GM12864 (cell line): ENCODE data around the gene UBE4B.

Experiments used
- DNase-seq: peaks from one replicate; pipeline ENCODE4 v3.0.0-alpha.2; 2011; ENCODE audit warnings: low read depth
- H3K4me3 ChIP-seq: 2 replicates; pipeline ENCODE4 v1.5.1; 2011; ENCODE audit warnings: mild to moderate bottlenecking, low read depth, low read length, control low read depth
- TF ChIP-seq, protein P1 (sequence below): IDR thresholded peaks from 2 replicates; pipeline ENCODE4 v1.5.1; 2011; ENCODE audit warnings: low read depth, mild to moderate bottlenecking, moderate library complexity, low read length, control low read depth, inconsistent platforms; ENCODE audit errors: missing control alignments

Gene UBE4B

DNA sequence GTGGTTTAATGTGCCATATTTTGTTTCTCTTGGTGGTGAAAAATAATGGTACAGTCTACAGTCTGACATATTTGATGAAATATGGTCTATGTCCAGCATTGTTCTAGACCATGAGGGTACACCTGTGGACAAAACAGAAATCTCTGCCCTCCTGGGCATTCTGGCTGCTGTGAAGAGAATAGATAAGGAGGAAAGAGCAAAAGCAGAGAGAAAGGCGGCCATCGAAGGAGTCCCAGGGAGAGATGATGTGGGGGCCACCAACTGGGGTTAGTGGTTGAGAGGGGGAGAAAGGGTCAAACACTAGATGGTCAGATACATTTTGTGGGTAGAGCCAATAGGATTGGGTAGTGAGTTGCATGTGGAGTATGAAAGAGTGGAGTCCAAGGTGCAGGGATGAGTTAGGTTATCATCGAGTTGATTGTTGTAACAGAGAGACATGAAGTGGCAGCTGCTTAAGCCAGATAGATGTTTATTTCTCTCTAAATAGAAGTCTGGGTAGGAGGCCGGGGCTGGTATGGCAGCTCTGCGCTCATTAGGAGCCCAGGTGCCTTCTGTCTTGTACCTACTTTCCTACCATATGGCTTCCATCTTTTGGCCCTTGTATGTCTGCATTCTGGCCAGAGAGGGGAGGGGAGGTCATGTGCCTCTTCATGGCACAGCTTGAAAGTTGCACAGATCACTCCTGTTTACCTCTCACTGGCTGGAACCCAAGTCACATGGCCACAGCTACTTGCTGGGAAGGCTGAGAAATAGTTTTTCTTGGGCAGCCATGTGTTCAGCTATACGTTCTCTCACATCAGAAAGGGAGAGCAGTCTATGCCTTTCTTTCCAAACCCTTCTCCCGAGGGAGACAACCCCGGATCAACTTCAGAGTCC, 13.0 kb downstream of the UBE4B start:
- no peak overlapping the region for H3K4me3 ChIP-seq
- TF ChIP-seq, protein P1, sequence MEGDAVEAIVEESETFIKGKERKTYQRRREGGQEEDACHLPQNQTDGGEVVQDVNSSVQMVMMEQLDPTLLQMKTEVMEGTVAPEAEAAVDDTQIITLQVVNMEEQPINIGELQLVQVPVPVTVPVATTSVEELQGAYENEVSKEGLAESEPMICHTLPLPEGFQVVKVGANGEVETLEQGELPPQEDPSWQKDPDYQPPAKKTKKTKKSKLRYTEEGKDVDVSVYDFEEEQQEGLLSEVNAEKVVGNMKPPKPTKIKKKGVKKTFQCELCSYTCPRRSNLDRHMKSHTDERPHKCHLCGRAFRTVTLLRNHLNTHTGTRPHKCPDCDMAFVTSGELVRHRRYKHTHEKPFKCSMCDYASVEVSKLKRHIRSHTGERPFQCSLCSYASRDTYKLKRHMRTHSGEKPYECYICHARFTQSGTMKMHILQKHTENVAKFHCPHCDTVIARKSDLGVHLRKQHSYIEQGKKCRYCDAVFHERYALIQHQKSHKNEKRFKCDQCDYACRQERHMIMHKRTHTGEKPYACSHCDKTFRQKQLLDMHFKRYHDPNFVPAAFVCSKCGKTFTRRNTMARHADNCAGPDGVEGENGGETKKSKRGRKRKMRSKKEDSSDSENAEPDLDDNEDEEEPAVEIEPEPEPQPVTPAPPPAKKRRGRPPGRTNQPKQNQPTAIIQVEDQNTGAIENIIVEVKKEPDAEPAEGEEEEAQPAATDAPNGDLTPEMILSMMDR, result no peak
- no peak for DNase-seq

DNA sequence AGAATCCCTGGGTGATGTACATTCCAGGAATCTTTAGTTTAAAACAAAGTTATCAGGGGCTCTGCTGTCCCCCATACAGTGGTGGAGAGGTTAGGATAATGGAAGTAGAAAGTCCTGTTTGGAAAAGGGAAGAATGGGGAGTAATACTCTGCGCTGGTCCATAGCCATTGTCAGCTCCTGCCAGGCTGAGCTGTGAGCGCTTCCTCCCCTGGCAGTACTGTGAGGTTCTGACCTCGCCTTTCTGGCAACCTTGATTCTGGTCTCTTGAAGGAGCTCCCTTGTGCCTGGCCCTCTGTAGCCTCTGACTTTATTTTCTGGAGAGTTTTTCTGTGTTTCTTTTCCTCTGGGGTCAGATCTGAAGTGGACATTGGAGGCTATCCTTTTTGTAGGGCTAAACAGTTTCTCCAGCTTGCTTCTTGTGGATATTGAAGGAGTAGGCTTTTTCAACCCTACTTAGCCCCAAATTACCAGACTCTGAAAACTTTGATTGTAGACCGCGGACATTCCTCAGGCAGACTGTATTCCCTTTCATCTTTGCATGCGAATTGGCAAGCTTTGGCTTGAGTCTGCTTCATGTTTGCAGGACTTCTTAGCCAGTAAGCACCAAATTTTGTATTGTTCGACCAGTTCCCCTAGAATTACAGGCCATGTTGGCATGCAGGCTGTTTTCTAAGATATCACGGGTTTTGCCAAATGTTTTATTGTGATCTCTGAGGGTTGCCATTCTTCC, 13.8 kb downstream of the UBE4B start:
- H3K4me3 ChIP-seq, result no peak overlapping the region
- DNase-seq, result no peak
- TF ChIP-seq, protein P1, result no peak

DNA sequence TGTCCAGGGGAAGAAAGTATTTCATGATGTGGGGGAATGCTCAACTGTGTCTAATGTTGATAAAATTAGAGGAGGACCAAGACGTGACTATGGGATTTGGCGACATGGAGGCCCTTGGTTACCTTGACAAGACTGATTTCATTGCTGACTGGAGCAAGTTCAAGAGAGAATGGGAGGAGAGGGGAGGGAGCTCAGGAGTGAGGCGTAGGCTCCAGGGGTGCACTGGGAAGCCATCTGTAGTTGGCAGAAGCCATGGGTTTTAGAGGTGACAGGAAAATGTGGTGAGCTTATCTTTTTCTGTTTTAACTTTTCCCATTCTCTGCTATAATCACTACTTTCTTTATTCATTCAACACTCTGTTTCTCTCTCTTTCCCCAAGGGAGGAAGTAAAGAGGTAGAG, 15.8 kb downstream of the UBE4B start:
- TF ChIP-seq, protein P1, result no peak
- H3K4me3 ChIP-seq, result no peak overlapping the region
- DNase-seq, result no peak

DNA sequence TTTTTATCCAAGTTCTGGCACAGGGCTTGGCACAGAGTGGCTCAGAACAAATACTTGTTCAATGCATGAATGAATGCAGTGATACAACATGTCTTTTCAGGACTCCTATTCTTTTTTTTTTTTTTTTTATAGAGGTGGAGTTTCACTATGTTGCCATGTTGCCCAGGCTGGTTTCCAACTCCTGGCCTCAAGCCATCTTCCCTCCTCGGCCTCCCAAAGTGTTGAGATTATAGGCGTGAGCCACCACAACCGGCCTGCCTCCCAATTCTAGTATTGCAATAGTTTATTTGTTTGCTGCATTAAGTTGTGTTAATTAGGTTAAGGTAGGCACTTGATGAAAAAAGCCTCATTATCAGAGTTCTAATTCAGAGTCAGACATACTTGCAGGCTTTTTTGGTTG, 17.9 kb downstream of the UBE4B start:
- no peak for DNase-seq
- H3K4me3 ChIP-seq, result no peak overlapping the region
- TF ChIP-seq, protein P1, result no peak

DNA sequence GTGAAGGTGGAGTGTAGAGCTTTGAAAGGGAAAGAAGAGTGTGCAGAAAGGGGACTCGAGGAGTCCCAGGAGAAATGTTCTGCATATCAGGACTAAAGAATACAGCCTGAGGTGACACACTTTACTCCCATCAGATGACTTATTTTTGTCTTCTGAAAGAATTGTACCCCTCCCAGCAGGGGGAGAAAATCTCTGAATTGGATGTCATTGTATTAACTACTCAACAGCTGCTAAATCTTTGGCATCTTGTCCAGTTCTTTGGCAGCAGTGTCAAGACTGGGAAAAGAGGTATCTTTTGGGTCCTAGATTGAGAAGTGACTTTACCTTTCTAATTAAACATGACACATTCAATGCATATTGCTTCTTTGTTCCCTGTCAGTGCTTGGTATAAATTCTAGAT, 18.9 kb downstream of the UBE4B start:
- H3K4me3 ChIP-seq, result no peak overlapping the region
- no peak for DNase-seq
- TF ChIP-seq, protein P1, result no peak

DNA sequence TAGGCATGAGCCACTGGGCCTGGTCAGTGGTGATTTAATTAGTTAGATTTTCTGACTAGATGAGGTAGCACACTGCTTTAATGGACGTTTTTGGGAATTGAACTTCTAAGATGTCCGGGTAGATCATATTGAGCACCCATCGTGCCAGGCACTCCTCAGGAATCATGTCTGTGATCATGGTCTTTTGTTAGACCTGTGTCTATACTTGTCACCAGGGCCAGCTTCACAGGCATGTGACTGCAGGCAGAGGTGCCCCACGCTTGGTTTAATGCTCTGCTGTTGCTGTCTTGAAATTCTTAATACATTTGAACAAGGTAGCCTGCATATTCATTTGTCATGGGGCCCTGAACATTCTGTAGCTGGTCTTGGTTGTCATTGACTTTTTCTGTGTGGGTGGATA, 19.6 kb downstream of the UBE4B start:
- no peak overlapping the region for H3K4me3 ChIP-seq
- no peak for DNase-seq
- TF ChIP-seq, protein P1, result no peak
